Thoracic aorta (tissue), 2 donors: ENCODE data around the gene SLC25A26. TPM values are rescaled to one million over a fixed set of nuclear protein-coding genes. Genes with fewer than 3 reads are reported as not detected.

Experiments used
- ATAC-seq: fragments of 150-250 bp; one replicate; pipeline ENCODE4 v1.8.0; 2017; ENCODE audit warnings: low read depth; ENCODE audit not compliant: insufficient number of reproducible peaks, low FRiP score
- DNase-seq: peaks from one replicate; pipeline ENCODE4 v3.0.0-alpha.2; 2020; ENCODE audit warnings: low spot score
- H3K27ac ChIP-seq, 2 donors: fragments of 200-600 bp; sonication (generic); 1 replicate in 1 of 2; 2 replicates in 1 of 2; pipeline ENCODE4 v1.5.1; 2016; ENCODE audit warnings: mild to moderate bottlenecking in 2 of 2, moderate library complexity in 2 of 2
- H3K27me3 ChIP-seq: fragments of 200-600 bp; sonication (generic); replicated peaks from 2 replicates; pipeline ENCODE4 v1.6.0; 2016; ENCODE audit warnings: mild to moderate bottlenecking; ENCODE audit not compliant: insufficient read depth
- H3K36me3 ChIP-seq: fragments of 200-600 bp; sonication (generic); one replicate; pipeline ENCODE4 v1.5.1; 2016
- H3K4me1 ChIP-seq, 2 donors: fragments of 200-600 bp; sonication (generic); 1 replicate in 1 of 2; 2 replicates in 1 of 2; pipeline versions ENCODE4 v1.5.1 to v1.6.0; 2016; ENCODE audit warnings: low read depth in 2 of 2, mild to moderate bottlenecking in 1 of 2; ENCODE audit not compliant: control insufficient read depth in 1 of 2
- H3K4me3 ChIP-seq: fragments of 200-600 bp; sonication (generic); 2 replicates; pipeline ENCODE4 v1.5.1; 2016; ENCODE audit warnings: mild to moderate bottlenecking
- H3K9me3 ChIP-seq: fragments of 200-600 bp; sonication (generic); 2 replicates; pipeline ENCODE4 v1.5.1; 2016
- CTCF ChIP-seq: fragments of 200-600 bp; sonication (generic); IDR thresholded peaks from one replicate; pipeline ENCODE4 v1.5.1; 2019; ENCODE audit warnings: antibody characterized with exemption
- total RNA-seq, 2 donors: library from RNA; depleted of rRNA; stranded (reverse); fragments of >200 nt; gene quantifications; one replicate each; pipeline versions ENCODE4 v1.1.0 to v1.2.3, GENCODE V29; 2016

The SLC25A26 gene
- total RNA-seq, 2 donors from 2014 or later = 32.5 to 32.8 TPM

- no peak for TF ChIP-seq CTCF
- DNase-seq (no peak), ATAC-seq (no peak)
- Histone ChIP-seq H3K36me3 (peaks cover 4% of the 10 kb centered on the region), H3K4me1 (peaks cover 57 to 98% of the 10 kb centered on the region in 2 donors), H3K9me3 (no peaks in the 10 kb centered on the region), H3K27me3 (no peaks in the 10 kb centered on the region), H3K4me3 (no peak overlapping the region), H3K27ac (peak overlapping the region; percentile 92 to 94)
Observed at GRCh38 chr3:66401675-66402491, 181.1 kb downstream of the SLC25A26 start.

GRCh38 chr3:66402596-66403290, 181.9 kb downstream of the SLC25A26 start:
- Histone ChIP-seq H3K9me3 (no peaks in the 10 kb centered on the region), H3K27ac (peak overlapping the region; percentile 92 to 94), H3K4me1 (peaks cover 61 to 99% of the 10 kb centered on the region in 2 donors), H3K27me3 (no peaks in the 10 kb centered on the region), H3K36me3 (peaks cover 4% of the 10 kb centered on the region), H3K4me3 (no peak overlapping the region)
- ATAC-seq = no peak
- DNase-seq = no peak
- TF ChIP-seq CTCF = no peak

GRCh38 chr3:66403323-66403990, 182.7 kb downstream of the SLC25A26 start:
- TF ChIP-seq CTCF = no peak
- Histone ChIP-seq H3K4me1 (peaks cover 61 to 99% of the 10 kb centered on the region in 2 donors), H3K27ac (peak overlapping the region; percentile 92 to 94), H3K4me3 (no peak overlapping the region), H3K9me3 (no peaks in the 10 kb centered on the region), H3K36me3 (peaks cover 4% of the 10 kb centered on the region), H3K27me3 (no peaks in the 10 kb centered on the region)
- DNase-seq = no peak
- ATAC-seq = no peak

- Histone ChIP-seq H3K9me3 (no peaks in the 10 kb centered on the region), H3K4me1 (peaks cover 61 to 97% of the 10 kb centered on the region in 2 donors), H3K36me3 (peaks cover 4% of the 10 kb centered on the region), H3K4me3 (no peak overlapping the region), H3K27me3 (no peaks in the 10 kb centered on the region), H3K27ac (peak overlapping the region; percentile 92 to 94)
- ATAC-seq = no peak
- DNase-seq = no peak
- no peak for TF ChIP-seq CTCF
Observed at GRCh38 chr3:66404197-66404596, 183.4 kb downstream of the SLC25A26 start.
